ENCODE data around the gene SFRP5.

DNA sequence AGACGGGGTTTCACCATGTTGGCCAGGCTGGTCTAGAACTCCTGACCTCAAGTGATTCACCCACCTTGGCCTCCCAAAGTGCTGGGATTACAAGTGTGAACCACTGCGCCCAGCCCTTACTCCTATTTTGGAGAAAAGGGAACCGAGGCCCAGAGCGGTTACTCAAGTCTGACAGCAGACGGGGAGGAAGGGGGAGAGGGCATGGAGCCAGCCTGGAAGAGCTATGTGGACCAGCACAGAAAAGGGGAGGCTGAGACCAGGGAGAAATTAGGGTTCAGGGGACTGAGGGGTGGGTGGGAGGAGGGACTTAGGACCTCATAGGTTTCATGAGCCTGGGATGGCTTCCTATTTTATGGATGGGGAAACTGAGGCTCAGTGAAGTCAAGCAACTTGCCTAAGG, 1.5 kb downstream of the SFRP5 start:
- no peak for TF ChIP-seq SNAI2 (CRISPR knock-in tag; IDR thresholded peaks at IDR 0.05)
- TF ChIP-seq TSHZ2 (CRISPR knock-in tag; IDR thresholded peaks at IDR 0.05): no peak
- TF ChIP-seq ZNF70 (CRISPR knock-in tag; IDR thresholded peaks at IDR 0.05): no peak
- TF ChIP-seq ZFP30 (CRISPR knock-in tag; IDR thresholded peaks at IDR 0.05): no peak
- no peak for TF ChIP-seq ZFP3 (CRISPR knock-in tag; IDR thresholded peaks at IDR 0.05)
- TF ChIP-seq PATZ1 (CRISPR knock-in tag; IDR thresholded peaks at IDR 0.05; ENCODE audit: borderline replicate concordance): no peak
- no peak for TF ChIP-seq ARNTL (CRISPR knock-in tag; IDR thresholded peaks at IDR 0.05; ENCODE audit: borderline replicate concordance, low read depth)
- no peak for TF ChIP-seq ESRRG (CRISPR knock-in tag; IDR thresholded peaks at IDR 0.05)
- TF ChIP-seq GLIS3 (CRISPR knock-in tag; IDR thresholded peaks at IDR 0.05): no peak
